Stimulated activated CD8-positive, alpha-beta memory T cell treated with anti-CD3 and anti-CD28 coated beads, Interleukin-15, amount 100 ng/mL, for 48 hours (primary cell): ENCODE results near the gene CYS1.
"Not testable (repeated sequence)": the region's sequence is repeated elsewhere in the genome, so short reads cannot be mapped to it uniquely, and the experiment has no call there.

ENCODE experiments used
- DNase-seq, 2 donors: peaks; one replicate each; pipeline ENCODE4 v3.0.0-alpha.2; 2020; ENCODE audit warnings: low read depth in 2 of 2

The CYS1 gene

DNA sequence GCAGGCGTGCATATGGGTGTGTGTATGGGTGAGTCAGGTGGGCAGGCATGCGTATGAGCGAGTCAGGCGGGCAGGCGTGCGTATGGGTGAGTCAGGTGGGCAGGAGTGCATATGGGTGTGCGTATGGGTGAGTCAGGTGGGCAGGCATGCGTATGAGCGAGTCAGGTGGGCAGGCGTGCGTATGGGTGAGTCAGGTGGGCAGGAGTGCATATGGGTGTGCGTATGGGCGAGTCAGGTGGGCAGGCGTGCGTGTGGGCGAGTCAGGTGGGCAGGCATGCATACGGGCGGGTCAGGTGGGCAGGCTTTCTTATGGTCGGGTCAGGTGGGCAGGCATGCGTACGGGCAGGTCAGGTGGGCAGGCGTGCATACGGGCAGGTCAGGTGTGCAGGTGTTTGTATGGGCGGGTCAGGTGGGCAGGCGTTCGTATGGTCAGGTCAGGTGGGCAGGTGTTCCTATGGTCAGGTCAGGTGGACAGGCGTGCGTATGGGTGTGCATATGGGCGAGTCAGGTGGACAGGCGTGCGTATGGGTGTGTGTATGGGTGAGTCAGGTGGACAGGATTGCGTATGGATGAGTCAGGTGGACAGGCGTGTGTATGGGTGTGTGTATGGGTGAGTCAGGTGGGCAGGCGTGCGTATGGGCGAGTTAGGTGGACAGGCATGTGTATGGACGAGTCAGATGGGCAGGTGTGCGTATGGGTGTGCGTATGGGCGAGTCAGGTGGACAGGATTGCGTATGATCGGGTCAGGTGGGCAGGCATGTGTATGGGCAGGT, 65.6 kb downstream of the CYS1 start:
- DNase-seq = no peak

DNA sequence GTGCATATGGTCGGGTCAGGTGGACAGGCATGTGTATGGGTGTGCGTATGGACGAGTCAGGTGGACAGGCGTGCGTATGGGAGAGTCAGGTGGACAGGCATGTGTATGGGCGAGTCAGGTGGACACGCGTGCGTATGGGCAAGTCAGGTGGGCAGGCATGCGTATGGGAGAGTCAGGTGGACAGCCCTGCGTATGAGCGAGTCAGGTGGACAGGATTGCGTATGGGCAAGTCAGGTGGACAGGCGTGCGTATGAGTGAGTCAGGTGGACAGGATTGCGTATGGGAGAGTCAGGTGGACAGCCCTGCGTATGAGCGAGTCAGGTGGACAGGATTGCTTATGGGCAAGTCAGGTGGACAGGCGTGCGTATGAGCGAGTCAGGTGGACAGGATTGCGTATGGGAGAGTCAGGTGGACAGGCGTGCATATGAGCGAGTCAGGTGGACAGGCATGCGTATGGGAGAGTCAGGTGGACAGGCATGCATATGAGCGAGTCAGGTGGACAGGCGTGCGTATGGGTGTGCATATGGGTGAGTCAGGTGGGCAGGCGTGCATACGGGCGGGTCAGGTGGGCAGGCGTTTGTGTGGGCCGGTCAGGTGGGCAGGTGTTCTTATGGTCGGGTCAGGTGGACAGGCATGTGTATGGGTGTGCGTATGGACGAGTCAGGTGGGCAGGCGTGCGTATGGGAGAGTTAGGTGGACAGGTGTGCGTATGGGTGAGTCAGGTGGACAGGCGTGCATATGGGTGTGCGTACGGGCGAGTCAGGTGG, 66.4 kb downstream of the CYS1 start:
- DNase-seq = not testable (repeated sequence)

DNA sequence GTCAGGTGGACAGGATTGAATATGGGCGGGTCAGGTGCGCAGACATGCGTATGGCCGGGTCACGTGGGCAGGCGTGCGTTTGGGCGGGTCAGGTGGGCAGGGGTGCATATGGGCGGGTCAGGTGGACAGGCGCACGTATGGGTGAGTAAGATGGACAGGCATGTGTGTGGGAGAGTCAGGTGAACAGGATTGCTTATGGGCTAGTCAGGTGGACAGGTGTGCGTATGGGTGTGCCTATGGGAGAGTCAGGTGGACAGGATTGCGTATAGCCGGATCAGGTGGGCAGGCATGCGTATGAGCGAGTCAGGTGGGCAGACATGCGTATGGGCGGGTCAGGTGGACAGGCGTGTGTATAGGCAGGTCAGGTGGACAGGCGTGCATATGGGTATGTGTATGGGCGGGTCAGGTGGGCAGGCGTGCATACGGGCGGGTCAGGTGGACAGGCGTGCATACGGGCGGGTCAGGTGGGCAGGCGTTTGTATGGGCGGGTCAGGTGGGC, 67.2 kb downstream of the CYS1 start:
- DNase-seq = no peak

DNA sequence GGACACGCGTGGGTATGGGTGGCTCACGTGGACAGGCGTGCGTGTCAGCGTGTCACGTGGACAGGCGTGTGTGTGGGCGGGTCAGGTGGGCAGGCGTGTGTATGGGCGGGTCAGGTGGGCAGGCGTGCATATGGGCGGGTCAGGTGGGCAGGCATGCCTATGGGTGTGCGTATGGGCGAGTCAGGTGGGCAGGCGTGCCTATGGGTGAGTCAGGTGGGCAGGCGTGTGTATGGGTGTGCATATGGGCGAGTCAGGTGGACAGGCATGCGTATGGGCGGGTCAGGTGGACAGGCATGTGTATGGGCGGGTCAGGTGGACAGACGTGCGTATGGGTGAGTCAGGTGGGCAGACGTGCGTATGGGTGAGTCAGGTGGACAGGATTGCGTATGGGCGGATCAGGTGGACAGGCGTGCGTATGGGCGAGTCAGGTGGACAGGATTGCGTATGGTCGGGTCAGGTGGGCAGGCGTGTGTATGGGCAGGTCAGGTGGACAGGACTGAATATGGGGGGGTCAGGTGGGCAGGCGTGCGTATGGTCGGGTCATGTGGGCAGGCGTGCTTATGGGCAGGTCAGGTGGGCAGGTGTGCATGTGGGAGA, 67.7 kb downstream of the CYS1 start:
- not testable (repeated sequence) for DNase-seq

GRCh38 chr2:10011606-10012325, 68.4 kb downstream of the CYS1 start:
- not testable (repeated sequence) for DNase-seq

DNA sequence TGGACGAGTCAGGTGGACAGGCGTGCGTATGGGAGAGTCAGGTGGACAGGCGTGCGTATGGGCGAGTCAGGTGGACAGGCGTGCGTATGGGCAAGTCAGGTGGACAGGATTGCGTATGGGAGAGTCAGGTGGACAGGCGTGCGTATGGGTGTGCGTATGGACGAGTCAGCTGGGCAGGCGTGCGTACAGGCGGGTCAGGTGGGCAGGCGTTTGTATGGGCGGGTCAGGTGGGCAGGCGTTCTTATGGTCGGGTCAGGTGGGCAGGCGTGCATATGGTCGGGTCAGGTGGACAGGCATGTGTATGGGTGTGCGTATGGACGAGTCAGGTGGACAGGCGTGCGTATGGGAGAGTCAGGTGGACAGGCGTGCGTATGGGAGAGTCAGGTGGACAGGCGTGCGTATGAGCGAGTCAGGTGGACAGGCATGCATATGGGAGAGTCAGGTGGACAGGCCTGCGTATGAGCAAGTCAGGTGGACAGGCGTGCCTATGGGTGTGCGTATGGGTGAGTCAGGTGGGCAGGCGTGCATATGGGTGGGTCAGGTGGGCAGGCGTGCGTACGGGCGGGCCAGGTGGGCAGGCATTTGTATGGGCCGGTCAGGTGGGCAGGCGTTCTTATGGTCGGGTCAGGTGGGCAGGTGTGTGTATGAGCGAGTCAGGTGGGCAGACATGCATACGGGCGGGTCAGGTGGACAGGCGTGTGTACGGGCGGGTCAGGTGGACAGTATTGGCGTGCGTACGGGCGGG, 69.2 kb downstream of the CYS1 start:
- DNase-seq = not testable (repeated sequence)

DNA sequence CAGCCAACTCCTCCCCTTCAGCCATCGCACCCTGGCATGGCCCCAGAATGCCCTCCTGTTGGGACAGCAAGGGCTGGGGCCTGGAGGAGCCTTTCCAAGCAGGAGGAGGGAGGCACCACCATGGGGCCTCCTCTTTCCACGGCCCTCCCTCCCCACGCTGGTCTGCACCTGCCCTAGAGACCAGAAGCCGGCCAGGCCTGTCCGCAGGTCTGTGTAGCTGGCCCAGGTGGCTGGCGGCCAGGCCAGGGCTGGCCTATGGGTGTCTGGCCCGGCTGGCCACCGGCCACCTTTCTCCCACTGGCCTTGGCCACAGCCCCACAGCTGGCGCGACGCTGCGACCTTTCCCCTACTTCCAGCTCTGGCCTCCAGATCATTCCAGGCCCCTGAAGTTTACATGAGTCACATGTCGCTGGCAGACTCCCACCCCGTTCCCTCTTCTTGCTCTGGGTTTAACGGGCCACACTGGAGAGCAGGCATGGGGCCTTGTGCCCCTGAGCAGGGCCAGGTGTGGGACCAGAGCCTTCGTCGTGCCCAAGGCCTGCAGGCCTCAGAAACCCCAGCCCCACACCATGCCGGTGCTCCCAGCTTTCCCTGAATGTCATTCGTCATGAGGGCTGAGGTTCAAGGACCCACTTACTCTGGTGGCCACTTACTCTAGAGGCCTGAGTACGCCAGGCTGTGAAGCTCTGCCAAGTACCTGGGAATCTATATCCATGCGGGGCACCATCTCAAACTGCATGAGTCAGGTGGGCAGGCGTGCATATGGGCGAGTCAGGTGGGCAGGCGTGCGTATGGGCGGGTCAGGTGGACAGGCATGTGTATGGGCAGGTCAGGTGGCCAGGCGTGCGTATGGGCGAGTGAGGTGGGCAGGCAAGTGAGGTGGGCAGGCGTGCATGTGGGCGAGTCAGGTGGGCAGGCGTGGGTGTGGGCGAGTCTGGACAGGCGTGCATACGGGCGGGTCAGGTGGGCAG, 70.1 kb downstream of the CYS1 start:
- no peak for DNase-seq

DNA sequence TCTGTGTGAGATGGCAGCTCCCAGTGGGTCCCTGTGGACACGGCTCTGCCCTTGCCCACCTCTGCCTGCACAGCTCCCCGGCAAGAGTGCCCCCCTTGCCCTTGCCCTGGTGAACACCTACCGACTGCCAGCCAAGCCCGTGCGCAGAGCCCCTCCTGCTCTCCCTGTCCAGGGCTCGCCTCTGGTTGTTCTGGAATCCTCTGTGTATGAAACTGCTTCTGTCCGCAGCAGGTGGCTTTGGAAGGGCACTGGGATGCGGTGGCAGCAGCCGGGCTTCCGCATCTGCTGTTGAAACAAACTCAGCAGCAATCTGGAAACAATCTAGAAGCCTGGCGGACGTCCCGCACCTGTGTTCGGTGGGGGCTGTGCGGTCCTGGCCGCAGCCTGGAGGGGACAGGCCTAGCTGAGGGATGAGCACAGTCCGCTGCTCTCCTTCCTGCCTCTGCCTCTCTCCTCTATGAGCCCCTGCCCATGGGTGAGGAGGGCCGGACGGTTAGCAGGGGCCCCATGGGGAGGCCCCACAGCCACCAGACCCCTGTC, 70.9 kb downstream of the CYS1 start:
- DNase-seq = no peak

- DNase-seq = no peak
These were observed 71.4 kb downstream of the CYS1 start for GRCh38 chr2:10008809-10009176.

DNA sequence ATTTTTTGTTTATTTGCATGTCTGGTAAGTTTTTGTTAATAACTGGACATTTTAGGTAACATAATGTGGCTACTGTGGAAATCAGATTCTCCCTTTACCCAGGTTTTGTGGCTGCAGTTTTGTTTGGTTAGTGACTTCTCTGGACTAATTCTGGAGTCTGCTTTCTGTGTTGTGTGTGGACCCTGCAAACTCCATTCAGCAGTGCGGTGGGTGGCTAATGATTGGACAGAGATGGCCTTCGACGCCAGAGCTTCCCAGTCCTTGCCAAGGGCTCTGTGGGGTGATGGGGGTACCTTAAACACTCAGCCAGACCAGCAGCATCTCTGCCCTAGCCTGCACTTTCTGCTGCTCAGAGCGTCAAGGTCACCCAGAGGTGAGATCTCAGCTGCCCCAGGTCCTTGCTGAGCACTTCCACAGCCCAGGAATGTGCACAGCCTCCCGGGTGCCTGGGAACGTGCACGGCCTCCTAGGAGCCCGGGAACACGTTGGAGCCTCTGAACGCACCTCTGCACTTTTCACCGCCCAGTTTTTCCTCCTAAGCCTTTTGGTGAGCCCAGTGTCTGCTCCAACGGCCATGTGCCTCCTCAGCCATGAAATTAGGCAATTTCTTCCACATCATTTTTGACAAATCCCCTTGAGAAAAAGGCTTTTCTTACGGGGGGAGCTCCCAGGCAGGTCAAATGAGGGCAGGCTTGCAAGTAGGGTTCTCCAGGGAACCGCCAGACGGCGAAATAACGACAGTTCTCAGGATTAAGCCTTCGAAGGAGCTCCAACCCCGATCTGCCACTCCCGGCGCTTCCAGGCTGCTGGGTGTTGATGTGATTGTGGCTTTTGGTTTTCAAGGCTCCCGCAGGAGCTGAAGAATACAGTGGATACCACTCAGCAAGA, 72.0 kb downstream of the CYS1 start:
- DNase-seq = no peak

- no peak for DNase-seq
These were observed 72.8 kb downstream of the CYS1 start for GRCh38 chr2:10007435-10007834.
